Testis (tissue), 3 donors: ENCODE results near the gene VWA2. TPM values are rescaled to one million over a fixed set of nuclear protein-coding genes. Genes with fewer than 3 reads are reported as not detected.

Source experiments
- DNase-seq: peaks from one replicate; pipeline ENCODE4 v3.0.0-alpha.2; 2019
- H3K27ac ChIP-seq, 2 donors: fragments of 200-600 bp; sonication (generic); one replicate each; pipeline ENCODE4 v1.5.1; 2019
- H3K27me3 ChIP-seq: fragments of 200-600 bp; sonication (generic); one replicate; pipeline ENCODE4 v1.5.1; 2019
- H3K36me3 ChIP-seq: fragments of 200-600 bp; sonication (generic); one replicate; pipeline ENCODE4 v1.5.1; 2017; ENCODE audit warnings: low read depth; ENCODE audit errors: missing control alignments
- H3K4me1 ChIP-seq: fragments of 200-600 bp; sonication (generic); one replicate; pipeline ENCODE4 v1.5.1; 2019
- H3K4me3 ChIP-seq, 2 donors: fragments of 200-600 bp; sonication (generic); one replicate each; pipeline ENCODE4 v1.5.1; 2017 to 2019
- H3K9me3 ChIP-seq: fragments of 200-600 bp; sonication (generic); one replicate; pipeline ENCODE4 v1.5.1; 2017
- CTCF ChIP-seq, 3 experiments: fragments of 450-650 bp in 2 of 3; fragments of 200-600 bp in 1 of 3; sonication (generic) in 1 of 3; IDR thresholded peaks; one replicate each; pipeline ENCODE4 v1.5.1; 2016 to 2019; ENCODE audit warnings: antibody characterized with exemption in 3 of 3, mild to moderate bottlenecking in 2 of 3, moderate library complexity in 1 of 3
- POLR2A ChIP-seq: fragments of 450-650 bp; IDR thresholded peaks from one replicate; pipeline ENCODE4 v1.6.1; 2017; ENCODE audit warnings: antibody characterized with exemption, mild to moderate bottlenecking, moderate library complexity
- WGBS, 2 donors: methylation state at CpG; one replicate each; pipeline ENCODE4 v1.1.5; 2018; 5-methylcytosine and 5-hydroxymethylcytosine counted together
- intact Hi-C: fragments of 100-400 bp; cut with DNase I; formaldehyde crosslinking; loops from one replicate; pipeline ENCODE4 v1.15.1; 2023; ENCODE audit warnings: low total_unique reads
- polyA plus RNA-seq: library from polyadenylated mRNA; stranded (reverse); fragments of 350-450 nt; fragmentation: Illumina TruSeq; extraction: RNeasy Lipid Tissue Mini Kit (QIAGEN cat#74804); gene quantifications from one replicate; pipeline ENCODE4 v1.2.3, GENCODE V29; 2014; ENCODE audit warnings: low read depth, low replicate concordance; ENCODE audit not compliant: insufficient read depth
- total RNA-seq, 2 donors: library from RNA; depleted of rRNA; stranded (reverse); fragments of >200 nt; gene quantifications; one replicate each; pipeline ENCODE4 v1.2.3, GENCODE V29; 2016

The VWA2 gene
- total and polyA plus RNA-seq, 3 donors from 2014 or later: 2.4 to 2.6 (median 2.4) TPM

GRCh38 chr10:114256822-114257221 lies 17.8 kb downstream of the VWA2 start:
- no peaks in the 10 kb centered on the region for H3K4me1 ChIP-seq
- no peaks in the 10 kb centered on the region for H3K36me3 ChIP-seq
- H3K27me3 ChIP-seq: no peaks in the 10 kb centered on the region
- no peak for DNase-seq
- H3K4me3 ChIP-seq: no peak overlapping the region
- intact Hi-C loops: no loop called here
- WGBS, 2 donors: 72 to 83% methylated on average over 3 of the region's 3 CpGs
- no peaks in the 10 kb centered on the region for H3K9me3 ChIP-seq
- H3K27ac ChIP-seq: no peak overlapping the region
- no peak for TF ChIP-seq POLR2A
- TF ChIP-seq CTCF (IDR thresholded peaks at IDR 0.05): no peak

- Histone ChIP-seq H3K4me1 (no peaks in the 10 kb centered on the region), H3K4me3 (no peak overlapping the region), H3K27ac (no peak overlapping the region), H3K27me3 (no peaks in the 10 kb centered on the region), H3K36me3 (no peaks in the 10 kb centered on the region), H3K9me3 (no peaks in the 10 kb centered on the region)
- no peak for DNase-seq
- intact Hi-C loops: no loop called here
- 45 to 74% methylated on average over 3 of the region's 3 CpGs for WGBS, 2 donors
- TF ChIP-seq POLR2A: no peak
- no peak for TF ChIP-seq CTCF (IDR thresholded peaks at IDR 0.05)
Measured at GRCh38 chr10:114257498-114257897, 18.4 kb downstream of the VWA2 start.

GRCh38 chr10:114258274-114258840 lies 19.3 kb downstream of the VWA2 start:
- DNase-seq: no peak
- no peaks in the 10 kb centered on the region for H3K4me1 ChIP-seq
- no peak overlapping the region for H3K27ac ChIP-seq
- no peak overlapping the region for H3K4me3 ChIP-seq
- no peaks in the 10 kb centered on the region for H3K36me3 ChIP-seq
- intact Hi-C loops: no loop called here
- no peak for TF ChIP-seq CTCF (IDR thresholded peaks at IDR 0.05)
- no peak for TF ChIP-seq POLR2A
- WGBS, 2 donors: 58 to 60% methylated on average over 5 of the region's 5 CpGs
- no peaks in the 10 kb centered on the region for H3K9me3 ChIP-seq
- H3K27me3 ChIP-seq: no peaks in the 10 kb centered on the region

GRCh38 chr10:114259824-114260223 lies 20.8 kb downstream of the VWA2 start:
- DNase-seq: no peak
- intact Hi-C loops: no loop called here

More at GRCh38 chr10:114259824-114260223, 20.8 kb downstream of the VWA2 start:
- H3K27ac ChIP-seq: no peak overlapping the region
- no peaks in the 10 kb centered on the region for H3K27me3 ChIP-seq
- no peaks in the 10 kb centered on the region for H3K9me3 ChIP-seq
- no peaks in the 10 kb centered on the region for H3K36me3 ChIP-seq
- H3K4me3 ChIP-seq: no peak overlapping the region
- TF ChIP-seq CTCF (IDR thresholded peaks at IDR 0.05) (no peak), POLR2A (no peak)
- no peaks in the 10 kb centered on the region for H3K4me1 ChIP-seq
- 84 to 85% methylated on average over 10 of the region's 10 CpGs for WGBS, 2 donors
